Transverse colon (tissue), 4 donors: Measurements from ENCODE around the gene CYTH2. TPM values are rescaled to one million over a fixed set of nuclear protein-coding genes. Genes with fewer than 3 reads are reported as not detected.
A peak's percentile ranks its signal among the peaks of the same experiment; 100 is the strongest.
"Not testable (repeated sequence)": the region's sequence is repeated elsewhere in the genome, so short reads cannot be mapped to it uniquely, and the experiment has no call there.

Experiments used
- DNase-seq: peaks from one replicate; pipeline ENCODE4 v3.0.0-alpha.2; 2019
- H3K27ac ChIP-seq, 4 donors: fragments of 200-600 bp; sonication (generic); 2 replicates each; pipeline ENCODE4 v1.5.1; 2016 to 2018; ENCODE audit warnings: inconsistent platforms in 4 of 4
- H3K27me3 ChIP-seq: fragments of 200-600 bp; sonication (generic); 2 replicates; pipeline ENCODE4 v1.5.1; 2017; ENCODE audit warnings: inconsistent platforms
- H3K36me3 ChIP-seq, 4 donors: fragments of 200-600 bp; sonication (generic); 2 replicates each; pipeline ENCODE4 v1.5.1; 2017 to 2019; ENCODE audit warnings: inconsistent platforms in 4 of 4
- H3K4me1 ChIP-seq, 4 donors: fragments of 200-600 bp; sonication (generic); 2 replicates each; pipeline ENCODE4 v1.5.1; 2017 to 2020; ENCODE audit warnings: inconsistent platforms in 4 of 4
- H3K4me3 ChIP-seq, 4 donors: fragments of 200-600 bp; sonication (generic); 1 replicate in 1 of 4; 2 replicates in 3 of 4; pipeline versions ENCODE4 v1.5.1 to v1.6.1; 2017 to 2019; ENCODE audit warnings: inconsistent platforms in 4 of 4
- H3K9me3 ChIP-seq, 2 donors: fragments of 200-600 bp; sonication (generic); 2 replicates each; pipeline ENCODE4 v1.5.1; 2017 to 2019; ENCODE audit warnings: inconsistent platforms in 2 of 2
- EP300 ChIP-seq: sonication (generic); formaldehyde crosslinking; IDR thresholded peaks from one replicate; pipeline ENCODE4 v1.6.1; 2017; ENCODE audit warnings: antibody characterized with exemption, low read depth
- POLR2A ChIP-seq: fragments of 450-650 bp; IDR thresholded peaks from one replicate; pipeline ENCODE4 v1.6.1; 2016; ENCODE audit warnings: antibody characterized with exemption, mild to moderate bottlenecking, moderate library complexity
- POLR2AphosphoS5 ChIP-seq, 3 donors: sonication (generic); formaldehyde crosslinking; IDR thresholded peaks; one replicate each; pipeline ENCODE4 v1.6.1; 2016; ENCODE audit warnings: antibody characterized with exemption in 3 of 3
- WGBS, 2 donors: methylation state at CpG; one replicate each; pipeline ENCODE4 v1.1.5; 2018; ENCODE audit warnings: low coverage in 1 of 2; 5-methylcytosine and 5-hydroxymethylcytosine counted together
- in situ Hi-C, 4 donors: fragments of 200-750 bp; cut with MboI; loops; one replicate each; pipeline versions ENCODE4 v1.15.0 to v1.15.1; 2017; ENCODE audit warnings: low sequenced_read_pairs in 3 of 4, low pct_ligation_motif_present in 1 of 4, low pct_unique_long_range_greater_than_20kb in 1 of 4
- intact Hi-C: fragments of 100-400 bp; cut with DNase I; formaldehyde crosslinking; loops from one replicate; pipeline ENCODE4 v1.15.1; 2023; ENCODE audit warnings: low total_unique reads
- total RNA-seq, 4 donors: library from RNA; depleted of rRNA; stranded (reverse); fragments of >200 nt; gene quantifications; one replicate each; pipeline ENCODE4 v1.1.0, GENCODE V29; 2016
- TF ChIP-seq, protein P1 (sequence below), 5 experiments: fragments of 200-600 bp in 3 of 5; fragments of 450-650 bp in 2 of 5; sonication (generic) in 3 of 5; IDR thresholded peaks; 1 replicate in 2 of 5; 2 replicates in 3 of 5; pipeline ENCODE4 v1.5.1; 2016 to 2017; ENCODE audit warnings: antibody characterized with exemption in 5 of 5, inconsistent platforms in 3 of 5, mild to moderate bottlenecking in 2 of 5, moderate library complexity in 1 of 5

The CYTH2 gene
- total RNA-seq, 4 donors from 2014 or later: 61.1 to 410 (median 171) TPM

DNA sequence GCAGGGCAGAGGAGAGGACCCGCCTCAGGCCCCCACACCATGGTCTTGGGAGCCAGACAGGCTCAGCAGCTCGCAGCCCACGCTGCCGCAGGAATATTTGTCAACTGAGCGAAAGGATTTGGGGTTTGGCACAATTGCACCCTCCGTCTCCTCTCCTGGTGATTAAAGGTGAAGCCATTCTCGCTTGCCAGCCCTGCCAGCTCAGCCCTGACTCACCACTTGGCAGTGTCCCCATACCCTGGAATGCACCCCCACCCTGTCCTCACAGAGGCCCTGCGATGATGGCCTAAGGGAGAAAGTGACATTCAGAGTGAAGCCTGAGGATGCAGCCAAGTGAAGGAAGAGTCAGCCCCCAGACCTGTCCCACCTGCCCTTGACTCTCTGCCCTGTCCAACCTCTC, 18.8 kb downstream of the CYTH2 start:
- DNase-seq: peak; percentile 83
- Histone ChIP-seq H3K4me3 (no peak overlapping the region), H3K36me3 (no peaks in the 10 kb centered on the region), H3K9me3 (no peaks in the 10 kb centered on the region), H3K4me1 (peaks cover 16 to 41% (median 29%) of the 10 kb centered on the region in 4 donors), H3K27me3 (peaks cover 13% of the 10 kb centered on the region), H3K27ac (no peak overlapping the region)
- intact Hi-C loops (no loop called here), in situ Hi-C loops (no loop called here)
- WGBS, 2 donors: 20 to 39% methylated on average over 2 to 8 of the region's 8 CpGs
- peak in 1 of 3 donors; percentile 15 for TF ChIP-seq POLR2AphosphoS5 (IDR thresholded peaks at IDR 0.05)
- TF ChIP-seq POLR2A: no peak

DNA sequence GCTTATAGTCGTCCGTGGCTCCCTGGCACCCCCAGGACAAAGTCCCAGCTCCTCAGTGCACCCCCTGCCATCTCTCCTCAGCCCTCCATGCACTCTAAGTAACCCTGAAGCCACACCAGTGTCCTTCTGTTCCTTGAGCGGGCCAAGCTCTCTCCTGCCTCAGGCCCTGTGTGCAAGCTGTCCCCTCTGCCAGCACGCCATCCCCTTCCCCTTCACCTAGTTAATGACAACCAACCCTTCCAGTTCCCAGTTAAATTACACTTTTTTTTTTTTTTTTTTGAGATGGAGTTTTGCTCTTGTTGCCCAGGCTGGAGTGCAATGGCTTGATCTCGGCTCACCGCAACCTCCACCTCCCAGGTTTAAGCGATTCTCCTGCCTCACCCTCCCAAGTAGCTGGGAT, 19.3 kb downstream of the CYTH2 start:
- intact Hi-C loops, H3K9me3 ChIP-seq, in situ Hi-C loops, H3K27ac ChIP-seq, H3K36me3 ChIP-seq, H3K4me3 ChIP-seq, DNase-seq: not testable (repeated sequence)
- WGBS, 2 donors: 58 to 78% methylated on average over 3 to 7 of the region's 7 CpGs
- Histone ChIP-seq H3K27me3 (peaks cover 13% of the 10 kb centered on the region), H3K4me1 (peaks cover 16 to 41% (median 29%) of the 10 kb centered on the region in 4 donors)

DNA sequence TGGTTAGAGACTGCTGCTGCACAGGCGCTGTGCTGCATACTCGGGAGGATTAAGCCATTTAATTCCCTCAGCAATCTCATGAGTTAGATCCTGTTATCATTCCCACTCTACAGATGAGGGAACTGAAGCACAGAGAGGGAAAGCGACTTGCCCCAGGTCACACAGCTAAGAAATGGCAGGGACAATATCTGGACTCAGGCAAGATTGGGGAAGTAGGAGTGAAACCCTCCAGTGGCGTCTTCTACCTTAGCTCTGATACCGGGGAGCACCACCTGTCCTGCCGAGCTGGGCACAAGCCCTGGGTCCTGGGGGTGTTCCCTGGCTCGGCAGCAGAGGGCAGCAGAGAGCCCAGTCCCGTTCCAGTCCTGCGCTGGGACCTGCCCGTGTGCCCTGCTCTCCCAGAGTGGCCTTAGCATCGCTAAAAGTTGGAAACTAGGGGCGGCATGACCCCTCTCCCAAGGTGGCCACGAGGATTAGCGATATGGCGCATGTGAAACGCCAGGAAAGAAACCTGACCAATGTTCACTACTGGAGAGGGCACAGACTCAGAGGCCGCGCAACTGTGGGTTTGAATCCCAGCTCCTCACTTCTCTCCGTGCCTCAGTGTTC, 20.5 kb downstream of the CYTH2 start:
- WGBS, 2 donors: 21 to 83% methylated on average over 1 to 19 of the region's 19 CpGs
- peaks cover 20 to 49% (median 36%) of the 10 kb centered on the region in 4 donors for H3K4me1 ChIP-seq
- no peak overlapping the region for H3K27ac ChIP-seq
- in situ Hi-C loops (no loop called here), intact Hi-C loops (loop anchor here (2.0 kb wide), 1 partner anchor 93 kb away; no protein-coding TSS in a partner anchor)
- no peaks in the 10 kb centered on the region for H3K36me3 ChIP-seq
- TF ChIP-seq POLR2A (no peak), EP300 (no peak)
- TF ChIP-seq, protein P1, sequence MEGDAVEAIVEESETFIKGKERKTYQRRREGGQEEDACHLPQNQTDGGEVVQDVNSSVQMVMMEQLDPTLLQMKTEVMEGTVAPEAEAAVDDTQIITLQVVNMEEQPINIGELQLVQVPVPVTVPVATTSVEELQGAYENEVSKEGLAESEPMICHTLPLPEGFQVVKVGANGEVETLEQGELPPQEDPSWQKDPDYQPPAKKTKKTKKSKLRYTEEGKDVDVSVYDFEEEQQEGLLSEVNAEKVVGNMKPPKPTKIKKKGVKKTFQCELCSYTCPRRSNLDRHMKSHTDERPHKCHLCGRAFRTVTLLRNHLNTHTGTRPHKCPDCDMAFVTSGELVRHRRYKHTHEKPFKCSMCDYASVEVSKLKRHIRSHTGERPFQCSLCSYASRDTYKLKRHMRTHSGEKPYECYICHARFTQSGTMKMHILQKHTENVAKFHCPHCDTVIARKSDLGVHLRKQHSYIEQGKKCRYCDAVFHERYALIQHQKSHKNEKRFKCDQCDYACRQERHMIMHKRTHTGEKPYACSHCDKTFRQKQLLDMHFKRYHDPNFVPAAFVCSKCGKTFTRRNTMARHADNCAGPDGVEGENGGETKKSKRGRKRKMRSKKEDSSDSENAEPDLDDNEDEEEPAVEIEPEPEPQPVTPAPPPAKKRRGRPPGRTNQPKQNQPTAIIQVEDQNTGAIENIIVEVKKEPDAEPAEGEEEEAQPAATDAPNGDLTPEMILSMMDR (IDR thresholded peaks at IDR 0.05): peak; percentile 88 to 98 (median 93)
- H3K4me3 ChIP-seq: no peak overlapping the region
- DNase-seq: peak; percentile 91
- H3K9me3 ChIP-seq: no peaks in the 10 kb centered on the region
- peaks cover 13% of the 10 kb centered on the region for H3K27me3 ChIP-seq

DNA sequence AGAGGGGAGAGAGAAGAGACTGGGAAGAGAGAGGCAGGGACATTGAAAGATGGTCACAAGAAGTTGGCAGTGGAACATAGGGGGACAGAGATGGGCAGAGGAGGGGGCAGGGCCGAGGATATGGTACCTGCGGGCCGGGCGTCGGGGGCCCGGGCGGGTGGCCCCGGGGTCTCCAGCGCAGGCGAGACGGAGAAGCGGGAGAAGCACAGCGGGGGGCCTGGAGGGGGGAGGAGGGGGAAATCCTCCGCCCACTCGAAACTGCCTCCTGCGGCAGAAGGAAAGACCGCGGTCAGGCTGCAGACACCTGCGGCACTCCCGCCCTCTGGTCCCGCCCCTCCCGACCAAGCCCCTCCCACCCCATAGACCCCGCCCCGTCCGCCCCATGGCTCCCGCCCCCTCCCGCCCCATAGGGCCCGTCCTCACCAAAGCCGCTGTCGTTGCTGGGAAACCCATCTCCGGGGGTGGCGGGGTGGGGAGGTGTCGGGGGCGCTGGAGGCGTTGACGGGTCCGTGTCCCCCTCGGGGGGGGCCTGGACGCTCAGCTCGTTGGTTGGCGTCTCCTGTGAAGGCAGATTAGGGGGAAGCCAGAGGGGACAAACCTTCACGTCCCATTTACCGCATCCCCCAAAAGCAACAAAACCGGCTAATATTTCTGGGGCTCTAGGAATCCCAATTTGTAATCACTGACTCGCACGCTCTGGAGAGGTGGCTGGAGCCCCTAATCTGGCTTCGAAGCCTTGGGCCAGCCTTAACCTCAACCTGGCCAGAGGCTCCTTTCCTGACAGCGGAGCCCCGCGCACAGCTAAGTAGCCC, 22.0 kb downstream of the CYTH2 start:
- peaks cover 13% of the 10 kb centered on the region for H3K27me3 ChIP-seq
- intact Hi-C loops (loop anchor here (2.0 kb wide), 1 partner anchor 92 kb away; no protein-coding TSS in a partner anchor), in situ Hi-C loops (no loop called here)
- DNase-seq: peak; percentile 66
- no peaks in the 10 kb centered on the region for H3K36me3 ChIP-seq
- H3K9me3 ChIP-seq: no peaks in the 10 kb centered on the region
- peak overlapping the region in 1 of 4 donors; percentile 6 for H3K4me3 ChIP-seq
- H3K4me1 ChIP-seq: peaks cover 20 to 60% (median 36%) of the 10 kb centered on the region in 4 donors
- WGBS, 2 donors: 9% methylated on average over 41 of the region's 50 CpGs; no CpG with 5 or more reads in 1 of the 2 donors
- peak overlapping the region in 2 of 4 donors; percentile 10 to 56 for H3K27ac ChIP-seq
- TF ChIP-seq, protein P1 (IDR thresholded peaks at IDR 0.05): no peak
- no peak for TF ChIP-seq EP300
- TF ChIP-seq POLR2A: no peak
- TF ChIP-seq POLR2AphosphoS5 (IDR thresholded peaks at IDR 0.05): no peak

DNA sequence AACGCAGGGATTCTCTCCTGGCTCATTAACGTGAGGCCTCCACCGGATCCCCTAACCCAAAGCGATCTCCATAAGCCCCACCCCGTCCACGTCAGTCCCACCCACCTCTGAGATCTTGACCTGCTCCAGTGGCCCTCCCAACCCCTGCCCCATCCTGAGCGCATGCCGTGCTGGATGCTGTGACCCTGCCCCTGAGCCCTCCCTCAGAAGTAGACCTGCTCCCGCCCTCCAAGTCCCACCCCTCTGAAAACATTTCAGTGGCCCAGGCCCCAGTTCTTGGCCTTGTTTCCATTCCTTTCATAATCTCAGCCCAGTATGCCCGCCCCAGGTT, 22.6 kb downstream of the CYTH2 start:
- H3K27me3 ChIP-seq: peaks cover 13% of the 10 kb centered on the region
- no peaks in the 10 kb centered on the region for H3K36me3 ChIP-seq
- H3K4me1 ChIP-seq: peaks cover 20 to 60% (median 36%) of the 10 kb centered on the region in 4 donors
- no peak overlapping the region for H3K27ac ChIP-seq
- DNase-seq: no peak
- H3K9me3 ChIP-seq: no peaks in the 10 kb centered on the region
- intact Hi-C loops (loop anchor here (2.0 kb wide), 1 partner anchor 91 kb away; no protein-coding TSS in a partner anchor), in situ Hi-C loops (no loop called here)
- WGBS, 2 donors: 30 to 47% methylated on average over 5 to 10 of the region's 10 CpGs
- TF ChIP-seq, protein P1 (IDR thresholded peaks at IDR 0.05): no peak
- TF ChIP-seq EP300: no peak
- no peak for TF ChIP-seq POLR2AphosphoS5 (IDR thresholded peaks at IDR 0.05)
- no peak for TF ChIP-seq POLR2A
- no peak overlapping the region for H3K4me3 ChIP-seq
